GM12891 (cell line): Measurements from ENCODE around the gene ZCWPW1.

Source experiments
- POLR2A ChIP-seq: IDR thresholded peaks from 2 replicates; pipeline ENCODE4 v1.6.1; 2011; ENCODE audit warnings: low read depth, low read length, control low read depth
- POLR2AphosphoS5 ChIP-seq: IDR thresholded peaks from 2 replicates; pipeline ENCODE4 v1.6.1; 2011; ENCODE audit warnings: low read depth, low read length, control low read depth

GRCh38 chr7:100476101-100476780, 47.7 kb upstream of the ZCWPW1 start:
- no peak for TF ChIP-seq POLR2A
- no peak for TF ChIP-seq POLR2AphosphoS5
